Measurements from ENCODE around the gene ITM2C. TPM values are rescaled to one million over a fixed set of nuclear protein-coding genes. Genes with fewer than 3 reads are reported as not detected.

ITM2C gene
- total and polyA plus RNA-seq, 9 of the 15 experiments (the other 6 are each of a cell fraction or from before 2014, with no cell fraction given) = 0.49 to 58.8 (median 21.5) TPM

DNA sequence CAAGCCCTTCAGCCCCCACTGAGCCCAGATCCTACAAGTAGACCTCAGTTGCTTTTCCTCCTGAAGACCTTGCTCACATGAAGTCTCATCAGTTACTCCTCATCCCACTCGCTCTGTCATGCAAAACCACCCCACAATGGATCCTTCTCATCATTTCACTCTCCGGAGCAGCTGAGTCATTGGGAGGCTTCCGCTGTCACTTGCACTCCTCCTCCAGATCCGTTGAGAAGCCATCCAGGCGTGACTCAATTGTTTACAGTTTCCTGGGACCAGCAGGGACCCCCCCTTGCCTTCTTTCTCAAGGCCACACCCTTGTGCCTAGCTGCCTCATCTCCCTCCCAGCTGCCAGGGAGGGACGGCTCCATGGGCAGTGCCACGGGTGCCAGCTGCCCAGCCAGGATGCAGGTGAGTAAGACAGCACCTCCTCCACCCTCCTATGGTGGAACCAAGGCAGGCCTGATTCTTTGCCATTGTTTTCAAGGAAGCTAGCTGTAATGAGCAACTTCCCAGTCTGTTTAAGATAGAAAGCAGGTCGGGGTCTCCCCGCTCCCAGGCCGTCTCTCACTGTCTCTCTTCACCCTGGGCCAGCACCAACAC is 44.0 kb downstream of the ITM2C start (continued):
- TF ChIP-seq, protein P1, sequence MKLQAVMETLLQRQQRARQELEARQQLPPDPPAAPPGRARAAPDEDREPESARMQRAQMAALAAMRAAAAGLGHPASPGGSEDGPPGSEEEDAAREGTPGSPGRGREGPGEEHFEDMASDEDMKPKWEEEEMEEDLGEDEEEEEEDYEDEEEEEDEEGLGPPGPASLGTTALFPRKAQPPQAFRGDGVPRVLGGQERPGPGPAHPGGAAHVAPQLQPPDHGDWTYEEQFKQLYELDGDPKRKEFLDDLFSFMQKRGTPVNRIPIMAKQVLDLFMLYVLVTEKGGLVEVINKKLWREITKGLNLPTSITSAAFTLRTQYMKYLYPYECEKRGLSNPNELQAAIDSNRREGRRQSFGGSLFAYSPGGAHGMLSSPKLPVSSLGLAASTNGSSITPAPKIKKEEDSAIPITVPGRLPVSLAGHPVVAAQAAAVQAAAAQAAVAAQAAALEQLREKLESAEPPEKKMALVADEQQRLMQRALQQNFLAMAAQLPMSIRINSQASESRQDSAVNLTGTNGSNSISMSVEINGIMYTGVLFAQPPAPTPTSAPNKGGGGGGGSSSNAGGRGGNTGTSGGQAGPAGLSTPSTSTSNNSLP (IDR thresholded peaks at IDR 0.05; ENCODE audit: borderline replicate concordance, low read depth, low read length) = no peak
- TF ChIP-seq POLR2A (conservative IDR thresholded peaks at IDR 0.05) = peak; percentile 54
- peak; percentile 80 for TF ChIP-seq EHMT2 (IDR thresholded peaks at IDR 0.05)
- no peak for TF ChIP-seq POLR2G (IDR thresholded peaks at IDR 0.05; ENCODE audit: low read depth, low read length)
- peak; percentile 74 for TF ChIP-seq BHLHE40 (IDR thresholded peaks at IDR 0.05; ENCODE audit: low read length)
- TF ChIP-seq, protein P2, sequence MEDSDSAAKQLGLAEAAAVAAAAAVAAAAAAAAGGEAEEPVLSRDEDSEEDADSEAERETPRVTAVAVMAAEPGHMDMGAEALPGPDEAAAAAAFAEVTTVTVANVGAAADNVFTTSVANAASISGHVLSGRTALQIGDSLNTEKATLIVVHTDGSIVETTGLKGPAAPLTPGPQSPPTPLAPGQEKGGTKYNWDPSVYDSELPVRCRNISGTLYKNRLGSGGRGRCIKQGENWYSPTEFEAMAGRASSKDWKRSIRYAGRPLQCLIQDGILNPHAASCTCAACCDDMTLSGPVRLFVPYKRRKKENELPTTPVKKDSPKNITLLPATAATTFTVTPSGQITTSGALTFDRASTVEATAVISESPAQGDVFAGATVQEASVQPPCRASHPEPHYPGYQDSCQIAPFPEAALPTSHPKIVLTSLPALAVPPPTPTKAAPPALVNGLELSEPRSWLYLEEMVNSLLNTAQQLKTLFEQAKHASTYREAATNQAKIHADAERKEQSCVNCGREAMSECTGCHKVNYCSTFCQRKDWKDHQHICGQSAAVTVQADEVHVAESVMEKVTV (CRISPR knock-in tag; IDR thresholded peaks at IDR 0.05) = no peak
- no peak for TF ChIP-seq TFAM (CRISPR knock-in tag; conservative IDR thresholded peaks at IDR 0.05)
- no peak for TF ChIP-seq FOXA1 (IDR thresholded peaks at IDR 0.05; ENCODE audit: borderline replicate concordance)
- TF ChIP-seq ZNF347 (CRISPR knock-in tag; IDR thresholded peaks at IDR 0.05; ENCODE audit: low read depth) = no peak
- no peak for TF ChIP-seq TEAD2 (tag; IDR thresholded peaks at IDR 0.05)
- TF ChIP-seq U2AF1 (optimal IDR thresholded peaks at IDR 0.05; ENCODE audit: low read depth, low read length) = no peak
- TF ChIP-seq POLR2AphosphoS5 (IDR thresholded peaks at IDR 0.05; ENCODE audit: control insufficient read depth, insufficient read depth, low read depth, low read length) = 0 out of 2 replicates have a peak, but pooled peaks have one; percentile 30
- TF ChIP-seq, protein P3, sequence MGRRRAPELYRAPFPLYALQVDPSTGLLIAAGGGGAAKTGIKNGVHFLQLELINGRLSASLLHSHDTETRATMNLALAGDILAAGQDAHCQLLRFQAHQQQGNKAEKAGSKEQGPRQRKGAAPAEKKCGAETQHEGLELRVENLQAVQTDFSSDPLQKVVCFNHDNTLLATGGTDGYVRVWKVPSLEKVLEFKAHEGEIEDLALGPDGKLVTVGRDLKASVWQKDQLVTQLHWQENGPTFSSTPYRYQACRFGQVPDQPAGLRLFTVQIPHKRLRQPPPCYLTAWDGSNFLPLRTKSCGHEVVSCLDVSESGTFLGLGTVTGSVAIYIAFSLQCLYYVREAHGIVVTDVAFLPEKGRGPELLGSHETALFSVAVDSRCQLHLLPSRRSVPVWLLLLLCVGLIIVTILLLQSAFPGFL (CRISPR knock-in tag; IDR thresholded peaks at IDR 0.05) = no peak
- no peak for TF ChIP-seq ZFP30 (CRISPR knock-in tag; IDR thresholded peaks at IDR 0.05; ENCODE audit: borderline replicate concordance)
- TF ChIP-seq C11orf30 (IDR thresholded peaks at IDR 0.05; ENCODE audit: low read depth) = peak; percentile 88
- TF ChIP-seq HDAC2 (IDR thresholded peaks at IDR 0.05) = peak; percentile 89
- TF ChIP-seq ZNF232 (CRISPR knock-in tag; IDR thresholded peaks at IDR 0.05) = no peak
- no peak for TF ChIP-seq FOXK2 (conservative IDR thresholded peaks at IDR 0.05 in 1 of 2, IDR thresholded peaks at IDR 0.05 in 1 of 2; ENCODE audit: low read depth in 2 of 2)
- TF ChIP-seq ZNF77 (CRISPR knock-in tag; IDR thresholded peaks at IDR 0.05) = no peak
- TF ChIP-seq NR1H2 (CRISPR knock-in tag; IDR thresholded peaks at IDR 0.05) = no peak
- peak; percentile 47; the same call in 1 of the 2 replicates for TF ChIP-seq ZNF584 (CRISPR knock-in tag; IDR thresholded peaks at IDR 0.05; ENCODE audit: low read depth)
- 0 out of 4 replicates have a peak, but pooled peaks of 1 of the 2 experiments have one; percentile 28 for TF ChIP-seq TRIM24 (IDR thresholded peaks at IDR 0.05)
- TF ChIP-seq MEF2A (IDR thresholded peaks at IDR 0.05; ENCODE audit: control insufficient read depth, low read depth, low read length) = no peak
- TF ChIP-seq ZFP1 (CRISPR knock-in tag; IDR thresholded peaks at IDR 0.05) = no peak
- no peak for TF ChIP-seq POU5F1 (IDR thresholded peaks at IDR 0.05; ENCODE audit: borderline replicate concordance, low read depth, low read length, partially characterized antibody)
- TF ChIP-seq FOXA3 (CRISPR knock-in tag; conservative IDR thresholded peaks at IDR 0.05 in 1 of 2, IDR thresholded peaks at IDR 0.05 in 1 of 2) = no peak
- TF ChIP-seq MCM7 (IDR thresholded peaks at IDR 0.05) = no peak
